CD8-positive, alpha-beta memory T cell (primary cell): ENCODE measurements around the gene PPP1R12B. TPM values are rescaled to one million over a fixed set of nuclear protein-coding genes. Genes with fewer than 3 reads are reported as not detected.
"Not testable (repeated sequence)": the region's sequence is repeated elsewhere in the genome, so short reads cannot be mapped to it uniquely, and the experiment has no call there.

Experiments used
- CTCF ChIA-PET: fragments of 350-600 bp; sonication (Branson Sonifier 250); formaldehyde crosslinking; loops from one replicate; lab custom pipeline; 2021; ENCODE audit warnings: antibody characterized with exemption; lab: Charles Lee
- POLR2A ChIA-PET: fragments of 350-600 bp; sonication (Branson Sonifier 250); formaldehyde crosslinking; loops from one replicate; lab custom pipeline; 2021; ENCODE audit warnings: antibody characterized with exemption; lab: Charles Lee
- DNase-seq, 5 donors: peaks; one replicate each; pipeline versions ENCODE4 v3.0.0 to v3.0.0-alpha.2; 2020 to 2022; ENCODE audit warnings: mixed read lengths in 1 of 5
- H3K27ac ChIP-seq: one replicate; pipeline ENCODE4 v1.7.0; 2013; ENCODE audit warnings: low read depth, mild to moderate bottlenecking, low read length, moderate library complexity
- H3K27me3 ChIP-seq: 2 replicates; pipeline ENCODE4 v1.7.0; 2013; ENCODE audit warnings: low read length, mild to moderate bottlenecking; ENCODE audit not compliant: insufficient read depth, poor library complexity, severe bottlenecking
- H3K36me3 ChIP-seq: 2 replicates; pipeline ENCODE4 v1.7.0; 2013; ENCODE audit warnings: mild to moderate bottlenecking, low read length, moderate library complexity; ENCODE audit not compliant: insufficient read depth
- H3K4me1 ChIP-seq: 2 replicates; pipeline ENCODE4 v1.7.0; 2013; ENCODE audit warnings: mild to moderate bottlenecking, low read length, moderate library complexity; ENCODE audit not compliant: insufficient read depth
- H3K4me3 ChIP-seq: 2 replicates; pipeline ENCODE4 v1.7.0; 2013; ENCODE audit warnings: mild to moderate bottlenecking, low read length
- H3K9me3 ChIP-seq: 2 replicates; pipeline ENCODE4 v1.7.0; 2013; ENCODE audit warnings: mild to moderate bottlenecking, low read length
- H3K27ac Mint-ChIP-seq, 8 donors: one replicate each; pipeline ENCODE4 v1.8.0; 2020 to 2021; ENCODE audit warnings: mixed read lengths in 8 of 8, mild to moderate bottlenecking in 6 of 8, inconsistent platforms in 3 of 8, moderate library complexity in 3 of 8
- H3K27me3 Mint-ChIP-seq, 2 donors: one replicate each; pipeline ENCODE4 v1.8.0; 2020 to 2021; ENCODE audit warnings: mixed read lengths in 2 of 2, mild to moderate bottlenecking in 1 of 2, moderate library complexity in 1 of 2
- H3K36me3 Mint-ChIP-seq, 3 donors: one replicate each; pipeline ENCODE4 v1.8.0; 2020 to 2021; ENCODE audit warnings: mixed read lengths in 3 of 3, inconsistent platforms in 1 of 3, mild to moderate bottlenecking in 1 of 3
- H3K4me1 Mint-ChIP-seq, 3 donors: one replicate each; pipeline ENCODE4 v1.8.0; 2020 to 2021; ENCODE audit warnings: mixed read lengths in 3 of 3, inconsistent platforms in 1 of 3, mild to moderate bottlenecking in 1 of 3
- H3K4me3 Mint-ChIP-seq, 7 donors: one replicate each; pipeline ENCODE4 v1.8.0; 2020 to 2021; ENCODE audit warnings: mixed read lengths in 7 of 7, mild to moderate bottlenecking in 6 of 7, moderate library complexity in 4 of 7, inconsistent platforms in 2 of 7
- H3K9me3 Mint-ChIP-seq, 5 donors: one replicate each; pipeline ENCODE4 v1.8.0; 2020 to 2022; ENCODE audit warnings: mixed read lengths in 5 of 5, mild to moderate bottlenecking in 3 of 5, moderate library complexity in 2 of 5, inconsistent platforms in 1 of 5
- polyA plus RNA-seq: library from polyadenylated mRNA; unstranded; fragments of 300-500 nt; fragmentation: Illumina TruSeq; gene quantifications from one replicate; pipeline ENCODE4 v1.2.3, GENCODE V29; 2021
- total RNA-seq, 2 experiments: library from RNA; stranded (reverse); gene quantifications; one replicate each; pipeline ENCODE4 v1.2.3, GENCODE V29; 2021

PPP1R12B gene
- total and polyA plus RNA-seq, 3 experiments from 2014 or later = 11.7 to 13.1 (median 11.9) TPM

GRCh38 chr1:202619505-202619904 lies 271.0 kb downstream of the PPP1R12B start:
- H3K4me3 Mint-ChIP-seq = peak overlapping the region in 1 of 7 donors; percentile 55
- H3K36me3 ChIP-seq = no peaks in the 10 kb centered on the region
- POLR2A ChIA-PET = no interaction called here
- H3K9me3 ChIP-seq = no peaks in the 10 kb centered on the region
- no peak for DNase-seq
- peaks cover 15 to 18% (median 16%) of the 10 kb centered on the region in 3 donors for H3K4me1 Mint-ChIP-seq
- peaks cover 5% of the 10 kb centered on the region for H3K4me1 ChIP-seq
- H3K27ac Mint-ChIP-seq = no peak overlapping the region
- peaks cover 15 to 40% of the 10 kb centered on the region in 2 donors for H3K27me3 Mint-ChIP-seq
- H3K27me3 ChIP-seq = no peaks in the 10 kb centered on the region
- no peaks in the 10 kb centered on the region for H3K36me3 Mint-ChIP-seq
- no peak overlapping the region for H3K4me3 ChIP-seq
- CTCF ChIA-PET = no interaction called here
- no peaks in the 10 kb centered on the region for H3K9me3 Mint-ChIP-seq
- no peak overlapping the region for H3K27ac ChIP-seq

GRCh38 chr1:202620036-202620435 lies 271.5 kb downstream of the PPP1R12B start:
- CTCF ChIA-PET, H3K27ac Mint-ChIP-seq, H3K4me1 ChIP-seq, H3K9me3 Mint-ChIP-seq, H3K4me3 ChIP-seq, H3K27me3 ChIP-seq, POLR2A ChIA-PET, H3K4me3 Mint-ChIP-seq, H3K36me3 ChIP-seq, H3K27ac ChIP-seq, DNase-seq, H3K9me3 ChIP-seq, H3K36me3 Mint-ChIP-seq: not testable (repeated sequence)
- H3K27me3 Mint-ChIP-seq = peaks cover 15 to 40% of the 10 kb centered on the region in 2 donors
- H3K4me1 Mint-ChIP-seq = peaks cover 15 to 18% (median 16%) of the 10 kb centered on the region in 3 donors

GRCh38 chr1:202621446-202621845 lies 272.9 kb downstream of the PPP1R12B start:
- Histone ChIP-seq H3K4me3 (no peak overlapping the region), H3K27me3 (peaks cover 5% of the 10 kb centered on the region), H3K4me1 (peaks cover 13% of the 10 kb centered on the region), H3K36me3 (no peaks in the 10 kb centered on the region), H3K9me3 (no peaks in the 10 kb centered on the region), H3K27ac (no peak overlapping the region)
- Mint-ChIP-seq H3K36me3 (no peaks in the 10 kb centered on the region), H3K4me1 (peaks cover 4 to 11% (median 8%) of the 10 kb centered on the region in 3 donors), H3K27ac (peak overlapping the region in 1 of 8 donors; percentile 47), H3K9me3 (no peaks in the 10 kb centered on the region), H3K4me3 (no peak overlapping the region), H3K27me3 (peaks cover 15 to 36% of the 10 kb centered on the region in 2 donors)
- DNase-seq = no peak
- ChIA-PET CTCF (no interaction called here), POLR2A (no interaction called here)

- Mint-ChIP-seq H3K27ac (no peak overlapping the region), H3K27me3 (peaks cover 16 to 27% of the 10 kb centered on the region in 2 donors), H3K4me1 (peaks cover under 1 to 13% (median 5%) of the 10 kb centered on the region in 3 donors), H3K36me3 (no peaks in the 10 kb centered on the region), H3K9me3 (no peaks in the 10 kb centered on the region), H3K4me3 (no peak overlapping the region)
- H3K27ac ChIP-seq = no peak overlapping the region
- H3K27me3 ChIP-seq = peaks cover 5% of the 10 kb centered on the region
- no peaks in the 10 kb centered on the region for H3K36me3 ChIP-seq
- no peak overlapping the region for H3K4me3 ChIP-seq
- ChIA-PET POLR2A (no interaction called here), CTCF (no interaction called here)
- H3K9me3 ChIP-seq = no peaks in the 10 kb centered on the region
- no peak for DNase-seq
- H3K4me1 ChIP-seq = peaks cover 16% of the 10 kb centered on the region
Measured at GRCh38 chr1:202622388-202622787, 273.9 kb downstream of the PPP1R12B start.

- Histone ChIP-seq H3K4me3 (no peak overlapping the region), H3K9me3 (no peaks in the 10 kb centered on the region), H3K4me1 (peaks cover 23% of the 10 kb centered on the region), H3K36me3 (no peaks in the 10 kb centered on the region), H3K27ac (no peak overlapping the region), H3K27me3 (peaks cover 5% of the 10 kb centered on the region)
- H3K36me3 Mint-ChIP-seq = no peaks in the 10 kb centered on the region
- peaks cover 7 to 20% (median 12%) of the 10 kb centered on the region in 3 donors for H3K4me1 Mint-ChIP-seq
- CTCF ChIA-PET = no interaction called here
- DNase-seq = no peak
- H3K27ac Mint-ChIP-seq = no peak overlapping the region
- peaks cover 16 to 23% of the 10 kb centered on the region in 2 donors for H3K27me3 Mint-ChIP-seq
- no peak overlapping the region for H3K4me3 Mint-ChIP-seq
- H3K9me3 Mint-ChIP-seq = no peaks in the 10 kb centered on the region
- POLR2A ChIA-PET = no interaction called here
Measured at GRCh38 chr1:202623075-202623474, 274.6 kb downstream of the PPP1R12B start.

GRCh38 chr1:202623476-202623875 lies 275.0 kb downstream of the PPP1R12B start:
- H3K27ac Mint-ChIP-seq, H3K36me3 ChIP-seq, H3K27ac ChIP-seq, DNase-seq, H3K27me3 ChIP-seq, H3K9me3 ChIP-seq, H3K9me3 Mint-ChIP-seq, CTCF ChIA-PET, H3K4me3 Mint-ChIP-seq, H3K36me3 Mint-ChIP-seq, H3K4me3 ChIP-seq, POLR2A ChIA-PET: not testable (repeated sequence)
- peaks cover 27% of the 10 kb centered on the region for H3K4me1 ChIP-seq
- H3K4me1 Mint-ChIP-seq = peaks cover 11 to 24% (median 16%) of the 10 kb centered on the region in 3 donors
- H3K27me3 Mint-ChIP-seq = peaks cover 12 to 19% of the 10 kb centered on the region in 2 donors

- no peak for DNase-seq
- CTCF ChIA-PET = no interaction called here
- POLR2A ChIA-PET = no interaction called here
- Mint-ChIP-seq H3K27me3 (peaks cover 12% of the 10 kb centered on the region in 2 donors), H3K4me1 (peaks cover 19 to 31% (median 24%) of the 10 kb centered on the region in 3 donors), H3K4me3 (no peak overlapping the region), H3K36me3 (no peaks in the 10 kb centered on the region), H3K9me3 (no peaks in the 10 kb centered on the region), H3K27ac (no peak overlapping the region)
- no peaks in the 10 kb centered on the region for H3K36me3 ChIP-seq
- peaks cover 34% of the 10 kb centered on the region for H3K4me1 ChIP-seq
- no peak overlapping the region for H3K4me3 ChIP-seq
- H3K27ac ChIP-seq = no peak overlapping the region
- H3K27me3 ChIP-seq = peaks cover 5% of the 10 kb centered on the region
- no peaks in the 10 kb centered on the region for H3K9me3 ChIP-seq
Measured at GRCh38 chr1:202624088-202624780, 275.7 kb downstream of the PPP1R12B start.

- Histone ChIP-seq H3K9me3 (no peaks in the 10 kb centered on the region), H3K4me3 (no peak overlapping the region), H3K27me3 (peaks cover 5% of the 10 kb centered on the region), H3K36me3 (no peaks in the 10 kb centered on the region), H3K4me1 (peaks cover 39% of the 10 kb centered on the region), H3K27ac (no peak overlapping the region)
- ChIA-PET CTCF (no interaction called here), POLR2A (no interaction called here)
- Mint-ChIP-seq H3K36me3 (no peaks in the 10 kb centered on the region), H3K27ac (no peak overlapping the region), H3K4me1 (peaks cover 24 to 36% (median 27%) of the 10 kb centered on the region in 3 donors), H3K4me3 (no peak overlapping the region), H3K9me3 (no peaks in the 10 kb centered on the region), H3K27me3 (peaks cover 8 to 15% of the 10 kb centered on the region in 2 donors)
- no peak for DNase-seq
Measured at GRCh38 chr1:202624781-202625108, 276.2 kb downstream of the PPP1R12B start.
